Measurements from ENCODE around the gene UTP14A.

DNA sequence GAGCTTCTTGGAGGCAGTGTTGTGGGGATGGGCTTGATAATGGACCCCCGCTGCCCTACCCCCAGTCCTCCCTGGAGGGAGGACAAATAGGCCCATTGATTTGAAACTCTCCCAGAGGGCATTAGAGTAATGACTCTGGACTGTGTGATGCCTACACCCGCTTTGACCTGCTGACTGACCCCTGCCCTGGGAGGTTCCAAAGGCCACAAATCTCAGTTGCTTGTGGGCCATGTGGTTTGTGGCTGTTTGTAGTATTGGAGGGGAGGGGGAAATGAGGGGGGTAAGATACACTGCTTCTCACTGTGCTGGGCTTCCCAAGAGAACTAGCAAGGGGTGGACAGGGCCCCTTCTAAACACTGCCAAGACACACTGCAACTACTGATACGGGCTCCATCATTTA lies 48.8 kb downstream of the UTP14A start:
- TF ChIP-seq, protein P1, sequence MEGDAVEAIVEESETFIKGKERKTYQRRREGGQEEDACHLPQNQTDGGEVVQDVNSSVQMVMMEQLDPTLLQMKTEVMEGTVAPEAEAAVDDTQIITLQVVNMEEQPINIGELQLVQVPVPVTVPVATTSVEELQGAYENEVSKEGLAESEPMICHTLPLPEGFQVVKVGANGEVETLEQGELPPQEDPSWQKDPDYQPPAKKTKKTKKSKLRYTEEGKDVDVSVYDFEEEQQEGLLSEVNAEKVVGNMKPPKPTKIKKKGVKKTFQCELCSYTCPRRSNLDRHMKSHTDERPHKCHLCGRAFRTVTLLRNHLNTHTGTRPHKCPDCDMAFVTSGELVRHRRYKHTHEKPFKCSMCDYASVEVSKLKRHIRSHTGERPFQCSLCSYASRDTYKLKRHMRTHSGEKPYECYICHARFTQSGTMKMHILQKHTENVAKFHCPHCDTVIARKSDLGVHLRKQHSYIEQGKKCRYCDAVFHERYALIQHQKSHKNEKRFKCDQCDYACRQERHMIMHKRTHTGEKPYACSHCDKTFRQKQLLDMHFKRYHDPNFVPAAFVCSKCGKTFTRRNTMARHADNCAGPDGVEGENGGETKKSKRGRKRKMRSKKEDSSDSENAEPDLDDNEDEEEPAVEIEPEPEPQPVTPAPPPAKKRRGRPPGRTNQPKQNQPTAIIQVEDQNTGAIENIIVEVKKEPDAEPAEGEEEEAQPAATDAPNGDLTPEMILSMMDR (IDR thresholded peaks at IDR 0.05), result no peak
- TF ChIP-seq POLR2A (IDR thresholded peaks at IDR 0.05) (no peak), EP300 (IDR thresholded peaks at IDR 0.05) (no peak), POLR2AphosphoS5 (IDR thresholded peaks at IDR 0.05) (no peak)
